ENCODE data around the gene STK32A.

GRCh38 chr5:147390654-147391225, 155.9 kb downstream of the STK32A start:
- no peak for TF ChIP-seq POLR2A (IDR thresholded peaks at IDR 0.05)
- TF ChIP-seq CTCF (IDR thresholded peaks at IDR 0.05): no peak

Data from uterus (tissue), 2 donors.